ENCODE measurements around the gene SAT1.

Gene SAT1

DNA sequence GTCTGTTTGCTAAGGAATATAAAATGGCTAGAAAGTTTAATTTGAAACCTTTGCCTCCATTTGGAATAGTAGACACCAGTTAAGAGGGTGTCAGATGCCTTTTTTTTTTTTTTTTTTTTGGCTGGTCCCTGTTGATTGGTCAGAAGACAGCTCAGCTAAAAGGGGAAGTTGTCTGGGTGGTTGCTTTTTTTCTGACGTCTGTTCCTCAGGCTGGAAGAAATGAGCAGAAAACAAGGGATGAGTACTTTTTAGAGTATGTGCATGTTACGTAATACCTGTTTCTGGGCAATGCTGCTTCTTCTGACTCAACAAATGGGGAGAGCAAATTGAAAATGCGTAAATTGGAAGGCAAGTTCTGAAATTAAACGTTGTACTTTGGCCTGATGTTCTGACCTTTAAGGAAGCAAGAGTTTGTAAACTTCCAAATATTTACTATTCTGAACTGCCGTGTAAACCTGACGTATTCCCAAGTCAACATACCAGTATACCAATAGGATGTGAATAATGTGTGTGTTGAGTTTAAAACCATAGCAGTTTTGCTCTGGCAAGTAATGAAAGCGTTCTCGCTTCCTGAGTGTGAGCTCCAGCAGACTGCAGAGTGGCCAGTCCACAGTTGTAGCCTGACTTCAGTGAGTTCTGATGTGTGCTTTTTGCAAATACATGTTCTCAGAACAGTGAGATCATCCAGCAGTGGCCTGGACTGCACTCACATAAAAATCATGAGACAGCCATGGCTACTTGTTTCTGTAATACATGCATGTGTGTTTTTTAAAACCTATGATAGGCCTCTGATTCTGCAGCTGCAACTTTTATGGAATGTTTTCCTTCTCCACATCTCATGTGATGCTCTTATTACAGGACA is 1.7 kb downstream of the SAT1 start:
- TF ChIP-seq, protein P1, sequence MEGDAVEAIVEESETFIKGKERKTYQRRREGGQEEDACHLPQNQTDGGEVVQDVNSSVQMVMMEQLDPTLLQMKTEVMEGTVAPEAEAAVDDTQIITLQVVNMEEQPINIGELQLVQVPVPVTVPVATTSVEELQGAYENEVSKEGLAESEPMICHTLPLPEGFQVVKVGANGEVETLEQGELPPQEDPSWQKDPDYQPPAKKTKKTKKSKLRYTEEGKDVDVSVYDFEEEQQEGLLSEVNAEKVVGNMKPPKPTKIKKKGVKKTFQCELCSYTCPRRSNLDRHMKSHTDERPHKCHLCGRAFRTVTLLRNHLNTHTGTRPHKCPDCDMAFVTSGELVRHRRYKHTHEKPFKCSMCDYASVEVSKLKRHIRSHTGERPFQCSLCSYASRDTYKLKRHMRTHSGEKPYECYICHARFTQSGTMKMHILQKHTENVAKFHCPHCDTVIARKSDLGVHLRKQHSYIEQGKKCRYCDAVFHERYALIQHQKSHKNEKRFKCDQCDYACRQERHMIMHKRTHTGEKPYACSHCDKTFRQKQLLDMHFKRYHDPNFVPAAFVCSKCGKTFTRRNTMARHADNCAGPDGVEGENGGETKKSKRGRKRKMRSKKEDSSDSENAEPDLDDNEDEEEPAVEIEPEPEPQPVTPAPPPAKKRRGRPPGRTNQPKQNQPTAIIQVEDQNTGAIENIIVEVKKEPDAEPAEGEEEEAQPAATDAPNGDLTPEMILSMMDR (IDR thresholded peaks at IDR 0.05; ENCODE audit: low read depth, low read length, missing control alignments) = no peak
- in situ Hi-C loops (cut with HindIII; ENCODE audit: low sequenced_read_pairs) = no loop called here
- DNase-seq (ENCODE audit: low read depth) = peak; percentile 34
- H3K4me3 ChIP-seq (ENCODE audit: low read depth, low read length) = peak overlapping the region; percentile 69

DNA sequence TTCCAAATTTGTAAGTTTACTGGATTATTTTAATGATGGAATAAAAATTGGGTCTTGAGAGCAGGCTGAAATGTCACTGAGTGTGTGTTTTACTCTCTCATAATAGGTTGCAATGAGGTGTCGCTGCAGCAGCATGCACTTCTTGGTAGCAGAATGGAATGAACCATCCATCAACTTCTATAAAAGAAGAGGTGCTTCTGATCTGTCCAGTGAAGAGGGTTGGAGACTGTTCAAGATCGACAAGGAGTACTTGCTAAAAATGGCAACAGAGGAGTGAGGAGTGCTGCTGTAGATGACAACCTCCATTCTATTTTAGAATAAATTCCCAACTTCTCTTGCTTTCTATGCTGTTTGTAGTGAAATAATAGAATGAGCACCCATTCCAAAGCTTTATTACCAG is 2.6 kb downstream of the SAT1 start:
- H3K4me3 ChIP-seq (ENCODE audit: low read depth, low read length) = no peak overlapping the region
- in situ Hi-C loops (cut with HindIII; ENCODE audit: low sequenced_read_pairs) = no loop called here
- no peak for DNase-seq (ENCODE audit: low read depth)
- TF ChIP-seq, protein P1 (IDR thresholded peaks at IDR 0.05; ENCODE audit: low read depth, low read length, missing control alignments) = no peak

DNA sequence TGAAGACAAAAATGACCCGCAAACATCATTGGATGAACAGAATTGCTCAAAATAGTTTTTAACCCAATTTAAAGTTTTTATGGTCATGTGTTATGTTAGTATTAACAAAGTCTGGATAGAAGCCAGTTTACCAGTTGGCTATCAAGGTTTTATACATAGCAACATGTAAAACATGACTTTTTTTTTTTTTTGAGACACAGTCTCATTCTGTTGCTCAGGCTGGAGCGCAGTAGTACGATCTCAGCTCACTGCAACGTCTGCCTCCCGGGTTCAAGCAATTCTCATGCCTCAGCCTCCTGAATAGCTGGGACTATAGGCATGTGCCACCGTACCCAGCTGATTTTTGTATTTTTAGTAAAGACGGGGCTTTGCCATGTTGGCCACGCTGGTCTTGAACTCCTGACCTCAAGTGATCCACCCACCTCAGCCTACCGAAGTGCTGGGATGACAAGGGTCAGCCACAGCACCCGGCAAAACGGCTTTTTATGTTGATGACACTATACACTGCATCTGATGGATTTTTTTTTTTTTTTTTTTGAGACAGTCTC is 3.4 kb downstream of the SAT1 start:
- no peak overlapping the region for H3K4me3 ChIP-seq (ENCODE audit: low read depth, low read length)
- in situ Hi-C loops (cut with HindIII; ENCODE audit: low sequenced_read_pairs) = no loop called here
- TF ChIP-seq, protein P1 (IDR thresholded peaks at IDR 0.05; ENCODE audit: low read depth, low read length, missing control alignments) = no peak
- no peak for DNase-seq (ENCODE audit: low read depth)

DNA sequence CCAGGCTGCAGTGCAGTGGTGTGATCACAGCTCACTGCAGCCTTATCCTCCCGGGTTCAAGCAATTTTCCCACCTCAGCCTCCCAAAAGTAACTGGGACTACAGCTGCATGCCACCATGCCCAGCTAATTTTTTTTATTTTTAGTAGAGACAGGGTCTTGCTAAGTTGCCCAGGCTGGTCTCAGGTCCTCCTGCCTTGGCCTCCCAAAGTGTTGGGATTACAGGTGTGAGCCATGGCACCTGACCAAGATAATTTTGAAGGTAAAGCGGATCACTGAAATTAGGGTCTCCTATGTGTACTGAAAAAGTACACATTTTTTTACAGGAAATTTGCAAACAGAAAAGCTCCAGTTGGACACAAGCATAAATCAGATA is 4.8 kb downstream of the SAT1 start:
- TF ChIP-seq, protein P1 (IDR thresholded peaks at IDR 0.05; ENCODE audit: low read depth, low read length, missing control alignments) = no peak
- no peak overlapping the region for H3K4me3 ChIP-seq (ENCODE audit: low read depth, low read length)
- in situ Hi-C loops (cut with HindIII; ENCODE audit: low sequenced_read_pairs) = no loop called here
- DNase-seq (ENCODE audit: low read depth) = no peak

DNA sequence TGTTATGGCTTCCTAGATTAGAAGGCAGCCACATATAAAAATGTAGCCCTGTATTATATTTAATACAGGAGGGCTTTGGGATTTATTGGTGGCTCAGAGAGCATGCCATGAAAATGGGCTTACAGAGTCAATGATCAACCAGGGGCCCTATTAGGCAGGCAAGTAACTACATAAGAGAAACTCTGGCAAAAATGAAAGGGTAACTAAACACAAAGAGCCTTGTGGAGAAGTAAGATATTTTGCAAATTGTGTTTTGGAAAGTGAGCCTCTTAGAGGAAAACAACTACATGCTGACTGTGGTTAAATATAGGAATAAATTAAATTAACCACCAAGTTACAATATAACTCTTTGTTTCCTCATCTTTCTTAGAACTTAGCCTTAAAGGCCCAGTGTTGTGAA is 5.5 kb downstream of the SAT1 start:
- in situ Hi-C loops (cut with HindIII; ENCODE audit: low sequenced_read_pairs) = no loop called here
- DNase-seq (ENCODE audit: low read depth) = no peak
- TF ChIP-seq, protein P1 (IDR thresholded peaks at IDR 0.05; ENCODE audit: low read depth, low read length, missing control alignments) = no peak
- H3K4me3 ChIP-seq (ENCODE audit: low read depth, low read length) = no peak overlapping the region

DNA sequence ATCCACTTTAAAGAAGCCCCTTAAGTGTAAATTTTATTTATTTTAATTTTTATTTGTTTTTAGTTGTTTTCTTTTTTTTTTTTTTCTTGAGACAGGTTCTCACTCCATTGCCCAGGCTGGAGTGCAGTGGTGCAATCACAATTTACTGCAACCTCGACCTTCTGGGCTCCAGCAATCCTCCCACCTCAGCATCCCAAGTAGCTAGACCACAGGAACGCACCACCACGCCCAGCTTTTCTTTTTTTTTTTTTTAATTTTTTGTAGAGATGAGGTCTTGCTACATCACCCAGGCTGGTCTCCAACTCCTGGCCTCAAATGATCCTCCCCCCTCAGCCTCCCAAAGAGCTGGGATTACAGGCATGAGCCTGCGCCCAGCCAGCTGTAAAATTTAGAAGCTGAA is 6.0 kb downstream of the SAT1 start:
- DNase-seq (ENCODE audit: low read depth) = no peak
- in situ Hi-C loops (cut with HindIII; ENCODE audit: low sequenced_read_pairs) = no loop called here
- no peak overlapping the region for H3K4me3 ChIP-seq (ENCODE audit: low read depth, low read length)
- TF ChIP-seq, protein P1 (IDR thresholded peaks at IDR 0.05; ENCODE audit: low read depth, low read length, missing control alignments) = no peak

All from astrocyte of the cerebellum (primary cell).